Measurements from ENCODE around the gene CDC73.

- TF ChIP-seq SP4 (CRISPR knock-in tag; IDR thresholded peaks at IDR 0.05) (no peak), ZNF205 (CRISPR knock-in tag; IDR thresholded peaks at IDR 0.05) (no peak), CTCF (CRISPR knock-in tag; IDR thresholded peaks at IDR 0.05) (no peak)
Observed at GRCh38 chr1:193118194-193118593, 3.6 kb upstream of the CDC73 start.

All from HepG2 (cell line).